Activated CD8-positive, alpha-beta memory T cell treated with anti-CD3 and anti-CD28 coated beads, Interleukin-2, amount 50 U/mL, for 1 hour (primary cell): ENCODE data around the gene TENT5C.
"Not testable (repeated sequence)": the region's sequence is repeated elsewhere in the genome, so short reads cannot be mapped to it uniquely, and the experiment has no call there.

ENCODE experiments used
- DNase-seq: peaks from one replicate; pipeline ENCODE4 v3.0.0-alpha.2; 2020; ENCODE audit errors: extremely low read depth

The TENT5C gene

DNA sequence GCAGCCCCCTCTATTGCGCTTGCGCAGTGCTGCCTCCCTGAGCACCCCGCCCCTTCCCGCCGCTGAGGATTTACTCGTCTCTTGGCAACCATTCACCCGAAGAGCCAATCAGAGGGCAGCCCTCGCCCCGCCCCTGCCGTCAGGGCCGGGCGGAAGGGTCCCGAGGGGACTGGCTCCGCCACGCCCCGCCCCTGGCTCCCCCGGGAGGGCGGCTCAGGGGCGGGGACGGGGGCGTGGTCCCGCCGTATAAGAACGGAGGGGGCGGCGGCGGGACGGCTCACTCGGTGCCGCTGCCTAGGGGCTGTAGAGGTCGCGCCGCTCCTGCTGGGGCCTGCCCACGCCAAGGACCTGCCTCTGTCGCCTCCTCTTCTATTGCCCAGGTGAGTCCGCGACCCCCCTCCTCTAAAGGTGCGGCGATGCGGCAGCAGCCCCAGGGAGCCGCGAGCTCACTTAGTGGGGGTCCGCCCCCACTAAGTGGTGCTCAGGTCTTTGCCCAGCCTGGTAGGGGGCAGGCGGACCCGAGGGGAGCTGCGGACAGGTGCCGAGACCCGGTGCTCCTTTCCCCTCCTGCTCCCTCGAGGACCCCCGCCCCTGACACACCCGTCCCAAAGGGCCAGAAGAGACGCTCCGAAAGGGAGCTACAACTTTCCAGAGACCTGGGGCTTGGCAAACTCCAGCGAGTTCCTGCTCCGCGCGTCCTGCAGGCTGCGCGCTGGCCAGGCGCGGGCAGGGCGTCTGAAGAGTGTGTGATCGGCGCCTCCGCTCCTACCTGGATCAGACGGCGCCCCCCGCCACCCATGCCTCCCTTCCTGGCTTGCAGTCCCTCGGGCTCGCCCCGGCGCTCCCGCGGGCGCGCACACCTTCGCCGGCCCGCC lies at the start of gene TENT5C:
Gene TENT5C (plus strand): TSS at position 275 of the 875 bp plus-strand sequence. CDS start 16,821 bp downstream, outside the sequence.
- DNase-seq = peak; percentile 98

GRCh38 chr1:117556341-117556740 lies 49.5 kb upstream of the TENT5C start:
- DNase-seq = no peak

GRCh38 chr1:117556976-117557375 lies 48.9 kb upstream of the TENT5C start:
- no peak for DNase-seq

- DNase-seq = not testable (repeated sequence)
These were observed 47.4 kb upstream of the TENT5C start for GRCh38 chr1:117558451-117558850.

DNA sequence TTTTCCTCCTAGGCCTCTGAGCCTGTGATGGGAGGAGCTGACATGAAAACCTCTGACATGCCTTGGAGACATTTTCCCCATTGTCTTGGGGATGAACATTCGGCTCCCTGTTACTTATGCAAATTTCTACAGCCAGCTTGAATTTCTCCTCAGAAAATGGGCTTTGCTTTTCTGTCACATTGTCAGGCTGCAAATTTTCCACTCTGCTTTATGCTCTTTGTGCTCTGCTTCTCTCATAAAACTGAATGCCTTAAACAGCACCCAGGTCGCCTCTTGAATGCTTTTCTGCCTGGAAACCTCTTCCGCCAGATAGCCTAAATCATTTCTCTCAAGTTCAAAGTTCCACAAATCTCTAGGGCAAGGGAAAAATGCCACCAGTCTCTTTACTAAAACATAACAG lies 46.7 kb upstream of the TENT5C start:
- DNase-seq = no peak

- DNase-seq = no peak
These were observed 45.9 kb upstream of the TENT5C start for GRCh38 chr1:117559985-117560384.

- no peak for DNase-seq
These were observed 44.8 kb upstream of the TENT5C start for GRCh38 chr1:117561071-117561470.

DNA sequence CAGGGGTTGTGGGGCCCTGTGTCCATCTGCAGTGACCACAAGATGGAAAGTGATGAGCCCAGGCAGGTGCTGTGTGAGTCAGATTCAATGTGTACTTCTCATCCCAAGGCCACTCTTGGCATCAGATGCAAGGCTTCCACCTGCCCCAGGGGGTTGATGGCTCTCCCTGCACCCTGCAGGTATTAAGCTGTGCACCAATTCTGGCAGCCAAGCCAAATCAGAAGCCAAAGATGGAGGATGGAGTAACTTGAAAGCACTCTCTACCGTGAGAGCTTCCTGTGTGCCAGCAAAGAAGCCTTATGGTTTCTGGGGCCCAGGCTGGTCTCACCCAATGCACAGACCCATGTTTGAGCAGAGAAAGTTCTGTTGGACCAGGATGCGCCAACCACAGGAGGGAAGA lies 44.3 kb upstream of the TENT5C start:
- DNase-seq = no peak

- no peak for DNase-seq
These were observed 43.0 kb upstream of the TENT5C start for GRCh38 chr1:117562581-117563491.

DNA sequence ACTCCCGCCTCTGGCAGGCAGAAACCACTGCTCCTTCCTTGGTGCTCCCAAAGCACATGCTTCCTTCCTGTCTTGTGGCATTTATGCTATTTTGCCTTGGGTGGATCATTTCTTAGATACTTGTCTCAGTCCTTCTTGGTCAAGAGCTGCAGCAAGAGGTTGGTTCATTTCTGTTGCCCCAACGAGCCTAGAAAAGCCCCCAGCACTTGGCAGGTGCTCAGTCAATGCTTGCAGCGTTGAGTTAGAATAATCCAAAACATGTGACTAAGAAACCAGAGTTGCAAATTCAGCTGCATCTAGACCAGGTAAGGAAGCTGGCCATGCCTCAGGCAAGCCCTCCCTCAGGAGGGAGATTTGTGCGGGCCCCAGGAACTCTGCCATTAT lies 42.4 kb upstream of the TENT5C start:
- DNase-seq = no peak

DNA sequence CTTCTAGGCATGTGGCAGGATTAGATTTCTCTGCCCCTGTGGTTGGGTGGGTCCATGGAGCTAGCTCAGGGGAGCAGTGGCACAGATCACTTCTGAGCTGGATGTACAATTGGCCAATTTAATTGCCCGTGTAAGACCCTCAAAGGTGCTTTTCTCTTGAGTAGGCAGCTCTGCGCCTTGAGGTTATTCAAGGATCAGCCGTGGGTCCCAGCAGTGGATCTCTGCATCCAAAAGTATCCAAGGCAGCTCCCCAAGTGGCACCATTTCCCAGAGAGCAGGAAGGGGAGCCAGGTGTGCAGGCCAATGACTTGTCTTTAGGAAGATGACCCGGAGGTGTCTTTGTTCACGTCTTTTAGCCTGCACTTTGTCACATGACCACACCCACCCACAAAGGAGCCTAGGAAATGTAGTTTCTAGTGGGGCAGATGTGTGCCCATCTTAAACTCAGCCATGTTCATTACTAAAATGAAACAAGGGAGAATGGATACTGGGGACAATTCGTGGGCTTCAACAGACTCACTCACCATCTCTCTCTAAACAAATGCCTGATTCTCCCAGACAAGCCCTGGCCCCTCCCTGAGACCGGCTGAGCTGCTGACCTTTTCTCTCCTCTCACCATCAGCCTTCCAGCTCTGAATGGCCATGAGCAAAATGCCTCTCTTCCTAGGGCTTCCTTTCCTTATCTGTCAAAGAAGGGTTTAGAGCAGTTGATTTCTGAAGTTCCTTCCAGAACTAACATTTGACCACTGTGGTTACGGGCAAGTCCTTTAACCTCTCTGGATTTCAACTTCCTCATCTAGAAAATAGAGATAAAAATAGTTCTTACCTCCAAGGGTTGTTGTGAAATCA lies 41.4 kb upstream of the TENT5C start:
- DNase-seq = no peak

DNA sequence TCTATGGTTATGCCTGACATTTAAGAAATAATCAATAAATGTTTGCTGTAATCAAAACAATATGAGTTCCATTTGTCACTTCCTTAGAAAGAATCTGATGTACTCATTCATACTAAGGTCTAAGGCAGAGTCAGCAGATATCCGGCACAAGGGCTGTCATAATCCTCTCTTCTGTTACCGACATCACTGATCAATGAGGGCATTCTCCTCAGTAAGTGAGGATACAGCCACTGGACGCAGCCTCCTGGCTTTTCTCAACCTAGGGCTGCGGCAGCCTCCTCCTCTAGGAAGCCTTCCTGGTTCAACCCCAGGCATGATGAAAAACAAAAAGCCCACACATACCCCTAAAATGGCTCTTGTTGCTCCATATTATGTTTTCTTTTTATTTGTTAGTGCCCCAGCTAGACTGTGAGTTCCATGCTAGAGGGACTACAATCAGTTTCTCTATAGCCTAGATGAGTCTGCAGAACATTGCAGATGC lies 40.7 kb upstream of the TENT5C start:
- no peak for DNase-seq

GRCh38 chr1:117565745-117566455 lies 39.9 kb upstream of the TENT5C start:
- DNase-seq = no peak

DNA sequence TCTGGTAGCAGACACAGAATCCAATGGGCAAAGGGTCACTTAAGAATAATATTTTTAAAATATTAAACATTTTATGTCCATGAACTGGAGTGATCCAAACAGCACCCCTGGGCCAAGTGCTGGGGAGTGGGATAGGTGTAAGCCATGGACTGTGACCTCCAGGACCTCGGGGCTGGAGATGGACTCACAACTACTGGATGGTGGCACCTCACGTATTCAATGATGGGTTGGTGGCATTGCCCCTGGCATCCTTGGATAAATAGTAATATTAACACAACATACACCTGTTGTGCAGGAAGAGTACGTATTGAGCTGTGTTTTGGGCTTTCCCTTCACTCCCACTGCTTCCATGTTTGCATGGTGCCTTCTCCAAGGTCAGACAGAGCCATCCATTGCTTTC lies 39.3 kb upstream of the TENT5C start:
- DNase-seq = no peak

DNA sequence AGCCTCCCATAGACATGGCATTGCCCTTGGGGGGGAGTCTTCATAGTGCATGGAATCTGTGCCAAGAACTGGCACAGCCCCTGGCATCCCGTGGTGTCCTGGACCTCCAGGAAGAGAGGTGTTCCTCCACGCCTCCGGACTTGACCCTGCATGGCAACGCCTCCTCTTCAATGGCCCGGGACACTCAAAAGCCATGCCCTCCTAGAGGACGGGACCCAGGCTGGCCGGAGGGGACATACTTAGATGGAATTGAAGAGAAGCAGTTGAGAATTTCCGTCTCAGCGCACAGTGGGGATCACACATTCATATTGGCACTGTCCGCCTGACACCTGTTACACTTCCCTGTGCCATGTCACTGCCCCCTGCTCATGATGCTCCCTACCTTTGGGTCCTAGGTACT lies 38.4 kb upstream of the TENT5C start:
- no peak for DNase-seq

DNA sequence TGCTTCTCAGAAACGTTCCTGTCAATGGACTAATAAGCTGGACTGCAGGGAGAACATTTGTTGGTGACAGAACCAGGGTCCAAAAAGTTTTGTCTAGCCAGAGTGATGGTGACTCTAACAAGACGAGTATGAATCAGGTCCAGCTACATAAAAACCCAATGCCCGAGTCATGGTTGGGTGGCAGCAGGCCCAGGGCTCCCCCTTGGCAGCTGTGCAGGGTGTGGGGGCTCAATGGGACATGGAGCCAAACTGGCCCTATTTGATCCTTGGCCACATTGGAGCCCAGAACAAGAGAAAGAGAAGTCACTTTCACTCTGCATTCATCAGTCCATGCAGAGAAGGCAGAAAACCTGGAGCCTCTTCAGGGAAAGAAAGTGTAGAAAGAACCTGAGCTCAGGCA lies 37.9 kb upstream of the TENT5C start:
- no peak for DNase-seq

- DNase-seq = no peak
These were observed 36.8 kb upstream of the TENT5C start for GRCh38 chr1:117568999-117569398.

DNA sequence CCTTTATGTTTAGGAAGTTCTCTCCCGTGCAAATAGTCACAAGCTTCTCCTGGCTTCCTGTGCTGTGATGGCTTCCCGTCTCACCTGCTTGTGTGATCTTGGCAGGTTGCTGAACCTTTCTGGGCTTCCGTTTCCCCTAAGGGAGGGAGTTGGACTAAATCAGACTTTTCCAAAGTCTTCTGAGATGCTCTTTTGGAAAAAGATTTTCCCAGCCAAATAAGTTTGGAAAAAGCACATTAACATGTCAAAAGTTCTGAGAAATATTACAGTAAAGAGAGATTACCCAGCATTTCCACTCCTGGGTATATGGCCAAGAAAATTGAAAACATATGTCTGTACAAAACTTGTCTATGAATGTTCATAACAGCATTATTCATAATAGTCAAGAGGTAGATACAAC lies 36.0 kb upstream of the TENT5C start:
- DNase-seq = no peak

- no peak for DNase-seq
These were observed 34.8 kb upstream of the TENT5C start for GRCh38 chr1:117570988-117571409.

GRCh38 chr1:117571496-117571895 lies 34.4 kb upstream of the TENT5C start:
- DNase-seq = no peak

DNA sequence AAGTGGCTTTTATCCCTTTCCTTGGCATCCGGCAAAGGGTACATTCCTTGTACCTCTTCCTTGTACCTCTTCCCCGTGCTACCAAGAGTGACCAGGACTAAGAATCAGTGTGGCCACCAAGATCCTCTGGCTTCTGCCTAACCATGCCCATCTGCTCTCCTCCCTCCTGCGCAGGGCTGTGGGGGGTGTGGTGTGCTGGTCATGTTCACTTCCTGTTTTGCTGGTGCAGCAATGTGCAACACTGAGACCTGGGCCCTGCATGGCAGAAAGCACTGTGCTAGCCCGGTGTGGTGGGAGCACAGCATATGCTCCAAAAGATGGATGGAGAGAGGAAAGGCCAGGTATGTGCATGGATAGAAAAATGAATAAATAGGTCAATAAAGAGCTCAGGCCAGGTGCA lies 33.3 kb upstream of the TENT5C start:
- no peak for DNase-seq
